HK-2 (cell line): ENCODE measurements around the gene MLF2.
A peak's percentile ranks its signal among the peaks of the same experiment; 100 is the strongest.
"Not testable (repeated sequence)": the region's sequence is repeated elsewhere in the genome, so short reads cannot be mapped to it uniquely, and the experiment has no call there.

Source experiments
- DNase-seq: peaks from one replicate; pipeline ENCODE4 v3.0.0-alpha.2; 2018; ENCODE audit not compliant: unreplicated experiment

MLF2 gene

GRCh38 chr12:6735448-6736191, 17.3 kb downstream of the MLF2 start:
- peak; percentile 54 for DNase-seq

DNA sequence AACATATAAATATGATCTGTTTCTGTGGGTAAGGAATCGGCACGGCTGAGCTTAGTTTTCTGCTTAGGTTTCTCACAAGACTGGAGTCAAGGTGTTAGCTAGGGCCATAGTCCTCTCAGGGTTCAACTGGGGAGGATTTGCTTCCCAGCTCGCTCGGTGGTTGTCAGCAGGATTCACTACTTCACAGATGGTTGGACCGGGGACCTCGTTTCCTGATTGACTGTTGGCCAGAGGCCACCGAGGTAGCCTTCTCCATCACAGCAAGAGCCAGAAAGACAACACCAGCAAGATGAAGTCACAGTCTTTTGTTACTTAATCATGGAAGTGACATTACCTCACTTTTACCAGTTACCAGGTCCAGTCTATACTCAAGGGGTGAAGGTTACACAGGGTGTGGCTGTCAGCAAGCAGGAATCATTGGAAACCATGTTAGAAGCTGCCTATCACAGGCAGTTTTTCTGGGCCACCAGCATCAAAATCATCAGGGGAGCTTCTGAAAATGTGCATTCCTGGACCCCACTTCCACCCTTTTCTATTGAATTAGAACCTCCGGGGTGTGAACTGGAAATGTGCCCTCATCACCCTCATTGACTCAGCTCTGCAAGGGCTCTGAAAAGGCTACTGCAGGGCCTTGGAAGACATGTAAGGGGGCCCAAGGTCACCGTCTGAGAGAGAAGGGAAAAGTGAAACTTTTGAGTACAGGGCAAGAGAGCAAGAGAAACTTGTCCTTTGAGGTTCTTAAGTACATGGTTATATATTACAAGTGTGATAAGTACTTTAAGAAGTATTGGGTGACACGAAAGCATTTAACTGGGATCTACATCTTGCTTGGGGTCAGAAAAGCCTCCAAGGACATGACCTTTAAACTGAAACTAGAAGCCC, 18.2 kb downstream of the MLF2 start:
- DNase-seq, result no peak

DNA sequence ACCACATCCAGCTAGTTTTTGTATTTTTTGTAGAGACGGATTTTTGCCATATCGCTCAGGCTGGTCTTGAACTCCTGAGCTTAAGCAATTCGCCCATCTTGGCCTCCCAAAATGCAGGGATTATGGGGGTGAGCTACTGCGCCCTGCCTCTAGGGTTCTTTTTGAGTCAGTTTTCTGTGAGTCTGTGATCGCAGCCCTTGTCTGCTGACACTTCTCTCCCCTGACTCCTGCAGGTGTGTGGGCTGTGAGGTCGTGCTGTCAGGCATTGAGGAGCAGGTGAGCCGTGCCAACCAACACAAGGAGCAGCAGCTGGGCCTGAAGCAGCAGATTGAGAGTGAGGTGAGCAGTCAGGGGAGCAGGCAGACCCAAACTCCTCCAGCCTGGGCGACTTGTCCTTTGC, 22.8 kb downstream of the MLF2 start:
- DNase-seq, result no peak

- DNase-seq, result no peak
These were observed 23.8 kb downstream of the MLF2 start for GRCh38 chr12:6729186-6729585.

DNA sequence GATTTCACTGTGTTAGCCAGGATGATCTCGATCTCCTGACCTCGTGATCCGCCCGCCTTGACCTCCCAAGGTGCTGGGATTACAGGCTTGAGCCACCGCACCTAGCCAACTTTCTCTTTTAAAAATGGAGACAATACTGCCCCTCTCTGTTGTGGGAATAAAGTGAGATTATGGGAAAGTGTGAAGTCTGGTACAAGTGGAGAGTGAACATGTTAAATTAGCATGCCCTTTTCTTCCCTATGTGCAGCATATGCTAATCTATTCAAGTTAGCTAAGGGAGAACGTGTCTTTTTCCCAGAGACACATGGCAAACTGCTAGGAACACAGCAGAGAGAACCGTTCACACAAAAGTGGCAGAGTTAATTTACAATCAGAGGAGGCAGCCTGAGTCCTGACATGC, 27.6 kb downstream of the MLF2 start:
- no peak for DNase-seq

GRCh38 chr12:6724409-6724797, 28.5 kb downstream of the MLF2 start:
- DNase-seq, result peak; percentile 56

GRCh38 chr12:6723607-6724408, 29.1 kb downstream of the MLF2 start, which contains the start of gene COPS7A:
Gene COPS7A, plus strand, starts transcription at chr12:6724046. Its CDS starts 611 bp downstream, at chr12:6724657.
- peak; percentile 99 for DNase-seq

GRCh38 chr12:6722863-6723262, 30.1 kb downstream of the MLF2 start:
- DNase-seq, result no peak

DNA sequence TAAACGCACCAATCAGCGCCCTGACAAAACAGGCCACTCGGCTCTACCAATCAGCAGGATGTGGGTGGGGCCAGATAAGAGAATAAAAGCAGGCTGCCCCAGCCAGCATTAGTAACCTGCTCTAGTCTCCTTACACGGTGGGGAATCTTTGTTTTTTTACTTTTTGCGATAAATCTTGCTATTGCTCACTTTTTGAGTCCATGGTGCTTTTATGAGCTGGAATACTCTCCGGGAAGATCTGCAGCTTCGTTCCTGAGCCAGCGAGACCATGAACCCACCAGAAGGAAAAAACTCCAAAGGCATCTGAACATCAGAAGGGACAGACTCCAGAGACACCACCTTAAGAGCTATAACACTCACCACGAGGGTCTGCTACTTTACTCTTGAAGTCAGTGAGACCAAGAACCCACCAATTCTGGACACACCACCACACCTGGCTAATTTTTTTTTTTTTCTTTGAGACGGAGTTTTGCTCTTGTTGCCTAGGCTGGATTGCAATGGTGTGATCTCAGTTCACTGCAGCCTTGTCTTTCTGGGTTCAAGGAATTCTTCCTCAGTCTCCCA, 36.0 kb downstream of the MLF2 start:
- no peak for DNase-seq

GRCh38 chr12:6716031-6716873, 36.7 kb downstream of the MLF2 start:
- DNase-seq, result not testable (repeated sequence)

GRCh38 chr12:6708960-6709394, 44.0 kb downstream of the MLF2 start:
- no peak for DNase-seq

GRCh38 chr12:6708351-6708750, 44.6 kb downstream of the MLF2 start:
- DNase-seq, result not testable (repeated sequence)

DNA sequence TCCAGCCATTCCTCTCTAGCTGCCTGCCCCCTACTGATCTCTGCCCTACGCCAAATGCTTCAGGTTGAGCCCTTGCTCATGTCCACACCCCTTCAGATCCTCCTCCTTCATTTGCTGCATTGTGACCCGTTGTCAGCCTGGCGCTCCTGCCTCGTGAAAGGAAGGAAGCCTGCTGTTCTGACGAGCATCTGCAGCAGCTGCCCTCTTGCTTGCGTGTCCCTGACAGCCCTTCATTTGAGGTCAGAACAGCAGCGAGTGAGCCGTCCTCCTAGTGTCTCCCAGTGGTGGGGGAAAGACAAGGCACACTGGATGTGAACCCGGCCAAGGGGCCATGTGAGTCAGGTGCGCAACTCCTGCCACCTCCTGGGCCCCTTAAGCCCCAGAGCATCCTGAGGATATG, 49.3 kb downstream of the MLF2 start:
- DNase-seq, result no peak

DNA sequence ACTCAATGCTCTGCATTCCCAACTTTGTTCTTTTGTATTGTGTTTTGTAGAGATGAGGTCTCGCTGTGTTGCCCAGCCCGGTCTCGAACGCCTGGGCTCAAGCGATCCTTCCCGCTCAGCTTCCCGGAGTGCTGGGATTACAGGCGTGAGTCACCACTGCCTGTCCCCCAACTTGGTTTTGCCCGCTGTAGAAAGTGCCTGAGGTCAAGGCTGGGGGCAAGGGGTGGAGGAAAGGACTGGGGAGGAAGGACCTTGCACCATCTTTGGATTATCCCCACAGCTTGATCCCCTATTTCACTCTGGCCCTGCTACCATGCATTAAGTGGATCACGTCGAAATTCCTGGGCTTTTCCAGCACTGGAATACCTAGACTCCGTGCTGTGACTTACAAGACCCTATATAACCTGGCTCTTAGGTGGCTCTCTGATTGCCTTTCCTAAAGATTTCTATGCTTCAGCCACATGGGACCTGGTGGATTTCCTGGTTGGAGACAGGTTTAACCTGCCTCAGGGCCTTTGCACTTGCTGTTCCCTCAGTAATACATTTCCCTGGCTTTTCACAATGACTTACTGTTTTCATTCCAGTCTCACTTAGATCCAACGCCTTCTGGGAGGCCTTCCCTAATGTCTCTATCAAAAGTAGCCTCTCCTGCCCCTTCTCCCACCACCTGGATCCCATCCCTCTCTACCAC, 51.7 kb downstream of the MLF2 start:
- DNase-seq, result no peak

- peak; percentile 32 for DNase-seq
These were observed 52.3 kb downstream of the MLF2 start, which contains the start of gene PIANP for GRCh38 chr12:6700646-6701051. Gene PIANP, minus strand, starts transcription at chr12:6700815. Its CDS starts 2,754 bp downstream, at chr12:6698061.

DNA sequence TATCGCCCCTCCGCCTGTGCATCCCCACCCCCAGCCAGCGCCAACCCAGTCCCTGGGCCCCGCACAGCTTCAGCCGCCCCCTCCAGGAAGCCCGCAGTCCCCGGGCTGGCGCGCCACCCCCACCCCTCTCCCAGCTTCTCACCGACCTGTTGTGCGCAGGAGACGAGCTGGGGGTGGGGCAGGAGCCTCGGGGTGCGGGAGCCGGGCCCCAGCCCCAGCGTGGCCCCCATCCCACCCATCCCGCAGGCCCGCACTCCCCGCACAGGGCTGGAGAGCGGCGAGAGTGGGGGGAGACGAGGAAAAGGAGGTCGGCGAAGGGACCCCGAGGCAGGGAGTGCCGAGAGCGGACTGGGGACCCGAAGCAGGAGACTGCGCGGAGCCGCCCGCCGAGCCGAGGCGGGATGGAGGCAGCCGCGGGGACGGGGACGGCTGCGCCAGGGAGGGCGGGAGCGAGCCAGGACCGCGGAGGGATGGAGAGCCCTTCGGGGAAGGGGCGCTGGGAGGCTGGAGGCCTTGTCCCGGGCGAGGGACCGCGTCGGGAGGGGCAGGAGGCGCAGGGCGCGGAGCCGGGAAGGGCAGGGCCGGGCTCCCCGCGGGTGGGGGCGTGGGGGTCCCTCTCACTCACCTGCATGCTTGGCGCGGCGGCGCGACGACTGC, 52.8 kb downstream of the MLF2 start:
- no peak for DNase-seq

GRCh38 chr12:6699259-6699988, 53.5 kb downstream of the MLF2 start:
- DNase-seq, result no peak

- DNase-seq, result no peak
These were observed 54.4 kb downstream of the MLF2 start for GRCh38 chr12:6698352-6699046.
